GM23338 (cell line): ENCODE measurements around the gene ID4.

Experiments
- CTCF ChIP-seq, 2 experiments: fragments of 200-600 bp in 1 of 2; sonication (generic) in 1 of 2; conservative IDR thresholded peaks; 2 replicates each; pipeline versions ENCODE4 v1.5.1 to v1.6.1; 2016 to 2017; ENCODE audit warnings: antibody characterized with exemption in 2 of 2, low read depth in 2 of 2, mild to moderate bottlenecking in 2 of 2, moderate library complexity in 1 of 2
- NANOG ChIP-seq: IDR thresholded peaks from 2 replicates; pipeline ENCODE4 v1.6.1; 2016; ENCODE audit warnings: antibody characterized with exemption, borderline replicate concordance

GRCh38 chr6:19805129-19805481 lies 32.1 kb upstream of the ID4 start:
- TF ChIP-seq CTCF (conservative IDR thresholded peaks at IDR 0.05; ENCODE audit: low read depth in 2 of 2) (no peak; a peak in 1 of 4 replicates), NANOG (no peak)
